B cell (primary cell): Measurements from ENCODE around the gene NR4A3.

Experiments
- CTCF ChIP-seq: fragments of 200-600 bp; IDR thresholded peaks from one replicate; pipeline ENCODE4 v1.8.0; 2022; ENCODE audit warnings: antibody characterized with exemption, mild to moderate bottlenecking
- EZH2 ChIP-seq: IDR thresholded peaks from 2 replicates; pipeline ENCODE4 v1.6.1; 2012; ENCODE audit warnings: borderline replicate concordance, low read depth, mild to moderate bottlenecking, moderate library complexity, low read length; ENCODE audit not compliant: insufficient read depth, poor library complexity, severe bottlenecking

GRCh38 chr9:99831857-99832557, 10.3 kb downstream of the NR4A3 start:
- TF ChIP-seq CTCF, result no peak
- TF ChIP-seq EZH2, result no peak
